GM12873 (cell line): ENCODE results near the gene GABBR2.

Source experiments
- CTCF ChIP-seq: IDR thresholded peaks from 2 replicates; pipeline ENCODE4 v1.5.1; 2012; ENCODE audit warnings: low read depth, mild to moderate bottlenecking, moderate library complexity, low read length, control low read depth; ENCODE audit not compliant: insufficient read depth; ENCODE audit errors: missing control alignments

GABBR2 gene

DNA sequence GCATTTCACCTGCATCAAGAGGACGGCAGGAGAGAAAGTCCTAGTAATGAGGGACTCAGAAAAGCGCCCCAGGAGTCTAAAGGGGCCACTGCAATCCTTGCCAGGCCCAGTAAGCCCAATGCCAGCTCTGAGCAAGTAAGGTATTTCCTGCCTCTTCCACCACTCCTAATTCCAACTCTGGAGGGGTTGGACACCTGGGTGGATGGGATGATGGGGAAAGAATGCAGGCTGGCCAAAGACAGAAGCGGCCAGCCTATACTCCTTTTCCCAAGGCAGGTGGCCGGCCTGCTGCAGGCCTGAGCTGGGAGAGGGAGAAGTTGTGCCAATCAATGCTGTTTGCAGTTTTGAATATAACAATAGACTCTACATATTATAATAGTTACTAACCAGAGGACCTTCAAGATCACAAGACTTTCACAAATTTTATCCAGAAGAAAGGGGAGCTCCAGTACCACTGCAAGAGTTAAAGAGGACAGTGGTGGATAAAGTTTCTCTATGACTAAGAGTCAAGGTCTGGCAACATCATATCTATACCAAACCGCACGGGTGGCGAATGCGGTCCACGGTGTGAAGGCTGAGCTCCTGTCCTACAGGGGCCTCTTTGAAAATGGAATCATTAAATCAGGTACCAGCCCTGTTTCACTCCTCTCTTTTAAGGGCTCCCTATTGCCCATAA lies 338.3 kb downstream of the GABBR2 start:
- no peak for TF ChIP-seq CTCF

DNA sequence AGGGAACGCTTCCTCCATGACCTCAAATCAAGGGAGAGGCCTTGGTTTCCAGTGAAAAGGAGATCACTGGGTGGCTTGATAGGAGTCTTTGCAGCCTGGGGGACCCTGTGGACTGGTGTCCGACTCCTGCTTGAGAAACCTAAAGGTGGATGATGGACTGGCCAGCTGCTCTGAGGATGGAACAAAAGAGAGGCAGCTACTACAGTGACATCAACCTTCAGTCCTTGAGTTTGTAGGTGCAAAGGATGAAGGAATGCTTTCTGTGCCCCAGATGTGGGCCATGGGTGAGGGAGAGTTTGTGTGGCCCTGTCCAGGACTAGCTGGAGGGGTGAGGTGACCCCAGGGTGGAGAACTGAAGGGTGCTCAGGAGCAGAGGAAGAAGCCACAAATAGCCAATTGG lies 338.8 kb downstream of the GABBR2 start:
- no peak for TF ChIP-seq CTCF

GRCh38 chr9:98369471-98369870 lies 339.3 kb downstream of the GABBR2 start:
- no peak for TF ChIP-seq CTCF

DNA sequence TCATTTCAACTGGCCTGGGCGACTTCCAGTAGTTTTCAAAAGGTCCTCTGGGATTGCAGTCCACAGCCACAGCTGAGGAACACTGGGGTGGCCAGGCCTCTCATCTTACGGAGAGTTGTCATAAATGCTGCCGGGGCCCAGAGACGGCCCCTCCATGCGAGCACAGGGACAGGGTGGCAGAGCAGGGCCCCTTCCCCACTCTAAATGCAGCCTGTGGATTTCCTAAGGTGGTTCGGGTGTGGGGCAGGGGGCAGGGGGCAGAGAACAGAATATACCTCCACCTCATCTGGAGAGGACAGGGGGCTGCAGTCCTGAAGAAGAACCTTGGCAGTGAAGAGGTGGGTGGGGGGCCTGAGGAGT lies 339.7 kb downstream of the GABBR2 start:
- TF ChIP-seq CTCF: no peak

GRCh38 chr9:98368366-98369065 lies 340.2 kb downstream of the GABBR2 start:
- TF ChIP-seq CTCF: no peak

GRCh38 chr9:98367923-98368322 lies 340.8 kb downstream of the GABBR2 start:
- TF ChIP-seq CTCF: no peak

- TF ChIP-seq CTCF: no peak
These were observed 341.3 kb downstream of the GABBR2 start for GRCh38 chr9:98367371-98367900.
